Loucy (cell line): ENCODE results near the gene MTHFD2L.

ENCODE experiments used
- H2AFZ ChIP-seq: fragments of 200-600 bp; sonication (generic); 2 replicates; pipeline ENCODE4 v1.6.0; 2016; ENCODE audit warnings: antibody characterized with exemption, mild to moderate bottlenecking, low read length, moderate library complexity
- H3F3A ChIP-seq: fragments of 200-600 bp; 2 replicates; pipeline ENCODE4 v1.6.0; 2016; ENCODE audit warnings: antibody characterized with exemption, low read depth, mild to moderate bottlenecking
- H3K27me3 ChIP-seq: fragments of 200-600 bp; sonication (generic); 2 replicates; pipeline ENCODE4 v1.6.1; 2014; ENCODE audit warnings: low read length, mild to moderate bottlenecking; ENCODE audit not compliant: insufficient read depth, poor library complexity, severe bottlenecking
- H3K36me3 ChIP-seq: fragments of 200-600 bp; sonication (generic); 2 replicates; pipeline ENCODE4 v1.6.1; 2016; ENCODE audit warnings: low read length; ENCODE audit not compliant: insufficient read depth
- H3K4me1 ChIP-seq: fragments of 200-600 bp; sonication (generic); 2 replicates; pipeline ENCODE4 v1.5.1; 2014; ENCODE audit warnings: low read length, mild to moderate bottlenecking; ENCODE audit not compliant: insufficient read depth, poor library complexity, severe bottlenecking
- H3K4me2 ChIP-seq: fragments of 200-600 bp; sonication (generic); 2 replicates; pipeline ENCODE4 v1.6.0; 2014; ENCODE audit warnings: antibody characterized with exemption, low read length, low read depth, mild to moderate bottlenecking; ENCODE audit not compliant: poor library complexity, severe bottlenecking
- H3K4me3 ChIP-seq: fragments of 200-600 bp; sonication (generic); 2 replicates; pipeline ENCODE4 v1.5.1; 2014; ENCODE audit warnings: low read length, mild to moderate bottlenecking, mixed read lengths; ENCODE audit not compliant: poor library complexity, severe bottlenecking
- H3K79me2 ChIP-seq: fragments of 200-600 bp; sonication (generic); 2 replicates; pipeline ENCODE4 v1.6.1; 2014; ENCODE audit warnings: low read length; ENCODE audit not compliant: insufficient read depth
- H3K9ac ChIP-seq: fragments of 200-600 bp; sonication (generic); 2 replicates; pipeline ENCODE4 v1.6.0; 2014; ENCODE audit warnings: mild to moderate bottlenecking, low read depth, low read length, moderate library complexity; ENCODE audit not compliant: poor library complexity, severe bottlenecking
- H3K9me2 ChIP-seq: fragments of 200-600 bp; sonication (generic); replicated peaks from 2 replicates; pipeline ENCODE4 v1.6.1; 2016; ENCODE audit warnings: low read depth, low read length, mixed read lengths
- H3K9me3 ChIP-seq: fragments of 200-600 bp; sonication (generic); 2 replicates; pipeline ENCODE4 v1.6.1; 2014; ENCODE audit warnings: mild to moderate bottlenecking, antibody characterized with exemption, low read length, low read depth; ENCODE audit not compliant: insufficient read depth
- H4K20me1 ChIP-seq: fragments of 200-600 bp; sonication (generic); 2 replicates; pipeline ENCODE4 v1.6.0; 2014; ENCODE audit warnings: antibody characterized with exemption, low read length, mild to moderate bottlenecking; ENCODE audit not compliant: insufficient read depth, poor library complexity, severe bottlenecking
- EZH2phosphoT487 ChIP-seq: fragments of 200-600 bp; IDR thresholded peaks from 2 replicates; pipeline ENCODE4 v1.6.1; 2018; ENCODE audit warnings: antibody characterized with exemption, mild to moderate bottlenecking, moderate library complexity, borderline replicate concordance
- TF ChIP-seq, protein P1 (sequence below): fragments of 200-600 bp; sonication (generic); conservative IDR thresholded peaks from 2 replicates; pipeline ENCODE4 v1.5.1; 2014; ENCODE audit warnings: mild to moderate bottlenecking, antibody characterized with exemption, low read length

Gene MTHFD2L

GRCh38 chr4:74111990-74112389 lies 45.9 kb upstream of the MTHFD2L start:
- TF ChIP-seq, protein P1, sequence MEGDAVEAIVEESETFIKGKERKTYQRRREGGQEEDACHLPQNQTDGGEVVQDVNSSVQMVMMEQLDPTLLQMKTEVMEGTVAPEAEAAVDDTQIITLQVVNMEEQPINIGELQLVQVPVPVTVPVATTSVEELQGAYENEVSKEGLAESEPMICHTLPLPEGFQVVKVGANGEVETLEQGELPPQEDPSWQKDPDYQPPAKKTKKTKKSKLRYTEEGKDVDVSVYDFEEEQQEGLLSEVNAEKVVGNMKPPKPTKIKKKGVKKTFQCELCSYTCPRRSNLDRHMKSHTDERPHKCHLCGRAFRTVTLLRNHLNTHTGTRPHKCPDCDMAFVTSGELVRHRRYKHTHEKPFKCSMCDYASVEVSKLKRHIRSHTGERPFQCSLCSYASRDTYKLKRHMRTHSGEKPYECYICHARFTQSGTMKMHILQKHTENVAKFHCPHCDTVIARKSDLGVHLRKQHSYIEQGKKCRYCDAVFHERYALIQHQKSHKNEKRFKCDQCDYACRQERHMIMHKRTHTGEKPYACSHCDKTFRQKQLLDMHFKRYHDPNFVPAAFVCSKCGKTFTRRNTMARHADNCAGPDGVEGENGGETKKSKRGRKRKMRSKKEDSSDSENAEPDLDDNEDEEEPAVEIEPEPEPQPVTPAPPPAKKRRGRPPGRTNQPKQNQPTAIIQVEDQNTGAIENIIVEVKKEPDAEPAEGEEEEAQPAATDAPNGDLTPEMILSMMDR: no peak
- no peak for TF ChIP-seq EZH2phosphoT487
- Histone ChIP-seq H3K4me1 (peaks cover 19% of the 10 kb centered on the region), H3F3A (no peaks in the 10 kb centered on the region)

GRCh38 chr4:74112399-74113105 lies 45.4 kb upstream of the MTHFD2L start:
- no peak for TF ChIP-seq EZH2phosphoT487
- TF ChIP-seq, protein P1: no peak
- Histone ChIP-seq H3K4me1 (peaks cover 25% of the 10 kb centered on the region), H3K9me3 (no peaks in the 10 kb centered on the region), H4K20me1 (no peaks in the 10 kb centered on the region), H3K4me3 (no peak overlapping the region), H3K27me3 (no peaks in the 10 kb centered on the region), H3K79me2 (no peaks in the 10 kb centered on the region), H2AFZ (no peak overlapping the region), H3K36me3 (no peaks in the 10 kb centered on the region), H3K4me2 (no peak overlapping the region), H3K9me2 (no peaks in the 10 kb centered on the region), H3K9ac (no peak overlapping the region), H3F3A (no peaks in the 10 kb centered on the region)

More at GRCh38 chr4:74111990-74112389, 45.9 kb upstream of the MTHFD2L start:
- no peaks in the 10 kb centered on the region for H4K20me1 ChIP-seq
- no peak overlapping the region for H3K9ac ChIP-seq
- H3K36me3 ChIP-seq: no peaks in the 10 kb centered on the region
- H3K9me3 ChIP-seq: no peaks in the 10 kb centered on the region
- no peak overlapping the region for H3K4me3 ChIP-seq
- no peak overlapping the region for H2AFZ ChIP-seq
- H3K4me2 ChIP-seq: no peak overlapping the region
- H3K9me2 ChIP-seq: no peaks in the 10 kb centered on the region
- H3K27me3 ChIP-seq: no peaks in the 10 kb centered on the region
- no peaks in the 10 kb centered on the region for H3K79me2 ChIP-seq

- H4K20me1 ChIP-seq: no peaks in the 10 kb centered on the region
- no peaks in the 10 kb centered on the region for H3K9me3 ChIP-seq
- peaks cover 28% of the 10 kb centered on the region for H3K4me1 ChIP-seq
- no peak for TF ChIP-seq EZH2phosphoT487
- TF ChIP-seq, protein P1: no peak
- H3K27me3 ChIP-seq: no peaks in the 10 kb centered on the region
- no peaks in the 10 kb centered on the region for H3K36me3 ChIP-seq
- H3K9me2 ChIP-seq: no peaks in the 10 kb centered on the region
- H2AFZ ChIP-seq: no peak overlapping the region
- H3K4me3 ChIP-seq: no peak overlapping the region
- H3K79me2 ChIP-seq: no peaks in the 10 kb centered on the region
- no peak overlapping the region for H3K4me2 ChIP-seq
- H3K9ac ChIP-seq: no peak overlapping the region
- H3F3A ChIP-seq: no peaks in the 10 kb centered on the region
These were observed 43.7 kb upstream of the MTHFD2L start for GRCh38 chr4:74114234-74114633.
